ENCODE data around the gene EFNA4. TPM values are rescaled to one million over a fixed set of nuclear protein-coding genes. Genes with fewer than 3 reads are reported as not detected.

The EFNA4 gene
- polyA plus RNA-seq, 1 donor (not counting 4 experiments of a cell fraction or from before 2014, with no cell fraction given) = 7.6 TPM

- no peak overlapping the region for H3K9ac ChIP-seq (ENCODE audit: control insufficient read depth, extremely low read depth, insufficient read depth, low read length)
- dilution Hi-C loops (cut with MboI; ENCODE audit: extremely low pct_ligation_motif_present, low sequenced_read_pairs) = no loop called here
- no peak overlapping the region for H3K4me3 ChIP-seq (ENCODE audit: control insufficient read depth in 2 of 3, extremely low read depth in 1 of 3, insufficient read depth in 2 of 3, low read depth in 1 of 3, low read length in 3 of 3)
- no peaks in the 10 kb centered on the region for H3K27me3 ChIP-seq (ENCODE audit: control insufficient read depth, extremely low read depth, insufficient read depth, low read length)
- no peak overlapping the region for H3K4me2 ChIP-seq (ENCODE audit: control insufficient read depth, extremely low read depth, insufficient read depth, low read depth, low read length)
- DNase-seq (ENCODE audit: low read depth, low spot score) (no peak), FAIRE-seq (no peak)
- H3K9me1 ChIP-seq (ENCODE audit: control insufficient read depth, extremely low read depth, insufficient read depth, low read length) = no peaks in the 10 kb centered on the region
- no peak overlapping the region for H2AFZ ChIP-seq (ENCODE audit: control insufficient read depth, low read length)
- no peaks in the 10 kb centered on the region for H3K9me3 ChIP-seq (ENCODE audit: control insufficient read depth, low read depth, low read length)
- H4K20me1 ChIP-seq (ENCODE audit: control insufficient read depth, extremely low read depth, insufficient read depth, low read length) = no peaks in the 10 kb centered on the region
- H3K27ac ChIP-seq (ENCODE audit: control insufficient read depth, insufficient read depth, low read length) = no peak overlapping the region
- TF ChIP-seq EZH2 (IDR thresholded peaks at IDR 0.05; ENCODE audit: low read length) (no peak), CTCF (optimal IDR thresholded peaks at IDR 0.05 in 1 of 3, IDR thresholded peaks at IDR 0.05 in 1 of 3, conservative IDR thresholded peaks at IDR 0.05 in 1 of 3; ENCODE audit: extremely low read depth in 1 of 3, insufficient read depth in 2 of 3, low read length in 3 of 3) (no peak)
- no peaks in the 10 kb centered on the region for H3K36me3 ChIP-seq (ENCODE audit: control insufficient read depth in 2 of 2, extremely low read depth in 1 of 2, insufficient read depth in 2 of 2, low read length in 2 of 2)
- H3K4me1 ChIP-seq (ENCODE audit: control insufficient read depth, extremely low read depth, insufficient read depth, low read length) = peaks cover 15% of the 10 kb centered on the region
- H3K79me2 ChIP-seq (ENCODE audit: control insufficient read depth, insufficient read depth, low read length) = no peaks in the 10 kb centered on the region
Measured at GRCh38 chr1:155029513-155030242, 33.9 kb upstream of the EFNA4 start.

GRCh38 chr1:155030243-155030795 is 33.2 kb upstream of the EFNA4 start:
- Histone ChIP-seq H3K9me1 (ENCODE audit: control insufficient read depth, extremely low read depth, insufficient read depth, low read length) (no peaks in the 10 kb centered on the region), H3K27me3 (ENCODE audit: control insufficient read depth, extremely low read depth, insufficient read depth, low read length) (no peaks in the 10 kb centered on the region), H3K36me3 (ENCODE audit: control insufficient read depth in 2 of 2, extremely low read depth in 1 of 2, insufficient read depth in 2 of 2, low read length in 2 of 2) (no peaks in the 10 kb centered on the region), H3K4me3 (ENCODE audit: control insufficient read depth in 2 of 3, extremely low read depth in 1 of 3, insufficient read depth in 2 of 3, low read depth in 1 of 3, low read length in 3 of 3) (no peak overlapping the region), H3K9me3 (ENCODE audit: control insufficient read depth, low read depth, low read length) (no peaks in the 10 kb centered on the region), H2AFZ (ENCODE audit: control insufficient read depth, low read length) (no peak overlapping the region), H3K9ac (ENCODE audit: control insufficient read depth, extremely low read depth, insufficient read depth, low read length) (no peak overlapping the region), H4K20me1 (ENCODE audit: control insufficient read depth, extremely low read depth, insufficient read depth, low read length) (no peaks in the 10 kb centered on the region), H3K79me2 (ENCODE audit: control insufficient read depth, insufficient read depth, low read length) (no peaks in the 10 kb centered on the region), H3K4me2 (ENCODE audit: control insufficient read depth, extremely low read depth, insufficient read depth, low read depth, low read length) (no peak overlapping the region), H3K4me1 (ENCODE audit: control insufficient read depth, extremely low read depth, insufficient read depth, low read length) (peaks cover 17% of the 10 kb centered on the region), H3K27ac (ENCODE audit: control insufficient read depth, insufficient read depth, low read length) (no peak overlapping the region)
- TF ChIP-seq CTCF (optimal IDR thresholded peaks at IDR 0.05 in 1 of 3, IDR thresholded peaks at IDR 0.05 in 1 of 3, conservative IDR thresholded peaks at IDR 0.05 in 1 of 3; ENCODE audit: extremely low read depth in 1 of 3, insufficient read depth in 2 of 3, low read length in 3 of 3) (no peak), EZH2 (IDR thresholded peaks at IDR 0.05; ENCODE audit: low read length) (no peak)
- dilution Hi-C loops (cut with MboI; ENCODE audit: extremely low pct_ligation_motif_present, low sequenced_read_pairs) = no loop called here
- DNase-seq (ENCODE audit: low read depth, low spot score) (no peak), FAIRE-seq (no peak)

Data from keratinocyte (primary cell).